GM23338 (cell line): ENCODE results near the gene CRKL. TPM values are rescaled to one million over a fixed set of nuclear protein-coding genes. Genes with fewer than 3 reads are reported as not detected.

Source experiments
- ATAC-seq: fragments of 200-7000 bp; cut with Tn5 transposase; 3 replicates; pipeline ENCODE4 v1.9.1; 2020
- DNase-seq: peaks from one replicate; pipeline ENCODE4 v3.0.0-alpha.2; 2015; ENCODE audit warnings: low spot score
- H2AFZ ChIP-seq: fragments of 200-600 bp; sonication (generic); 2 replicates; pipeline ENCODE4 v1.8.0; 2016; ENCODE audit warnings: antibody characterized with exemption, mild to moderate bottlenecking, moderate library complexity
- H3F3A ChIP-seq: fragments of 200-600 bp; sonication (generic); replicated peaks from 2 replicates; pipeline ENCODE4 v1.8.0; 2017; ENCODE audit warnings: antibody characterized with exemption, mixed run types, low read depth
- H3K27ac ChIP-seq: fragments of 200-600 bp; sonication (generic); 2 replicates; pipeline ENCODE4 v1.6.1; 2016; ENCODE audit warnings: low read depth
- H3K27me3 ChIP-seq: fragments of 200-600 bp; sonication (generic); 2 replicates; pipeline ENCODE4 v1.8.0; 2016; ENCODE audit warnings: mild to moderate bottlenecking, mixed run types, moderate library complexity; ENCODE audit not compliant: insufficient read depth
- H3K36me3 ChIP-seq: fragments of 200-600 bp; sonication (generic); 2 replicates; pipeline ENCODE4 v1.8.0; 2016; ENCODE audit warnings: mild to moderate bottlenecking; ENCODE audit not compliant: insufficient read depth
- H3K4me1 ChIP-seq: fragments of 200-600 bp; sonication (generic); 2 replicates; pipeline ENCODE4 v1.8.0; 2016; ENCODE audit warnings: mild to moderate bottlenecking, moderate library complexity; ENCODE audit not compliant: insufficient read depth
- H3K4me2 ChIP-seq: fragments of 200-600 bp; sonication (generic); 2 replicates; pipeline ENCODE4 v1.7.1; 2017; ENCODE audit warnings: mixed run types
- H3K4me3 ChIP-seq: fragments of 200-600 bp; sonication (generic); 2 replicates; pipeline ENCODE4 v1.6.1; 2016; ENCODE audit warnings: mixed run types
- H3K79me2 ChIP-seq: fragments of 200-600 bp; sonication (generic); replicated peaks from 2 replicates; pipeline ENCODE4 v1.8.0; 2017; ENCODE audit warnings: mild to moderate bottlenecking; ENCODE audit not compliant: insufficient read depth
- H3K9me2 ChIP-seq: fragments of 200-600 bp; sonication (generic); 2 replicates; pipeline ENCODE4 v1.8.0; 2017; ENCODE audit not compliant: insufficient read depth
- H4K20me1 ChIP-seq: fragments of 200-600 bp; sonication (generic); replicated peaks from 2 replicates; pipeline ENCODE4 v1.8.0; 2017; ENCODE audit warnings: mild to moderate bottlenecking; ENCODE audit not compliant: insufficient read depth
- H3K27ac Mint-ChIP-seq: 2 replicates; pipeline ENCODE4 v1.8.0; 2020; ENCODE audit warnings: inconsistent platforms, mild to moderate bottlenecking, moderate library complexity, mixed read lengths
- H3K27me3 Mint-ChIP-seq: 3 replicates; pipeline ENCODE4 v1.8.0; 2022; ENCODE audit warnings: low read depth, mild to moderate bottlenecking, moderate library complexity, mixed read lengths, inconsistent platforms; ENCODE audit not compliant: insufficient read depth, poor library complexity
- H3K36me3 Mint-ChIP-seq: 3 replicates; pipeline ENCODE4 v1.8.0; 2021; ENCODE audit warnings: low read depth, mild to moderate bottlenecking, inconsistent platforms, moderate library complexity, mixed read lengths
- H3K4me1 Mint-ChIP-seq: 3 replicates; pipeline ENCODE4 v1.8.0; 2020; ENCODE audit warnings: mild to moderate bottlenecking, inconsistent platforms, mixed read lengths
- H3K4me3 Mint-ChIP-seq: 3 replicates; pipeline ENCODE4 v1.8.0; 2021; ENCODE audit warnings: moderate library complexity, mild to moderate bottlenecking, inconsistent platforms, mixed read lengths
- H3K9me3 Mint-ChIP-seq: 3 replicates; pipeline ENCODE4 v1.8.0; 2020; ENCODE audit warnings: moderate library complexity, mild to moderate bottlenecking, inconsistent platforms, mixed read lengths
- CREB1 ChIP-seq: fragments of 250-450 bp; sonication (Bioruptor Pico); IDR thresholded peaks from 2 replicates; pipeline ENCODE4 v1.5.0; 2020; ENCODE audit warnings: low read depth, mild to moderate bottlenecking, moderate library complexity
- CTCF ChIP-seq, 2 experiments: fragments of 200-600 bp in 1 of 2; sonication (generic) in 1 of 2; conservative IDR thresholded peaks; 2 replicates each; pipeline versions ENCODE4 v1.5.1 to v1.6.1; 2016 to 2017; ENCODE audit warnings: antibody characterized with exemption in 2 of 2, low read depth in 2 of 2, mild to moderate bottlenecking in 2 of 2, moderate library complexity in 1 of 2
- EZH2 ChIP-seq: fragments of 200-600 bp; sonication (generic); IDR thresholded peaks from one replicate; pipeline ENCODE4 v1.8.0; 2017; ENCODE audit warnings: antibody characterized with exemption, mild to moderate bottlenecking, low read depth; ENCODE audit not compliant: unreplicated experiment
- EZH2phosphoT487 ChIP-seq: fragments of 200-600 bp; sonication (generic); IDR thresholded peaks from one replicate; pipeline ENCODE4 v1.8.1; 2018; ENCODE audit warnings: antibody characterized with exemption; ENCODE audit not compliant: unreplicated experiment
- JUNB ChIP-seq: IDR thresholded peaks from one replicate; pipeline ENCODE4 v1.6.1; 2016; ENCODE audit warnings: antibody characterized with exemption; ENCODE audit not compliant: unreplicated experiment
- NANOG ChIP-seq: IDR thresholded peaks from 2 replicates; pipeline ENCODE4 v1.6.1; 2016; ENCODE audit warnings: antibody characterized with exemption, borderline replicate concordance
- POLR2AphosphoS5 ChIP-seq: IDR thresholded peaks from 2 replicates; pipeline ENCODE4 v1.6.1; 2016; ENCODE audit warnings: antibody characterized with exemption, low read depth
- STAT1 ChIP-seq: IDR thresholded peaks from one replicate; pipeline ENCODE4 v1.6.1; 2016; ENCODE audit warnings: antibody characterized with exemption; ENCODE audit not compliant: unreplicated experiment
- ZNF331 ChIP-seq: fragments of 250-450 bp; sonication (Bioruptor Pico); IDR thresholded peaks from 2 replicates; pipeline ENCODE4 v1.5.0; 2020; ENCODE audit warnings: low read depth, mild to moderate bottlenecking, moderate library complexity
- polyA plus RNA-seq: library from polyadenylated mRNA; unstranded; fragments of >200 nt; fragmentation: Nextera tagmentation; extraction: Ambion mirVana; gene quantifications from 2 replicates; pipeline ENCODE4 v1.2.1, GENCODE V29; 2016
- total RNA-seq: library from RNA; depleted of rRNA; stranded (reverse); fragments of >200 nt; shearing (Covaris generic); gene quantifications from 2 replicates; pipeline ENCODE4 v1.2.3, GENCODE V29; 2014
- TF ChIP-seq, protein P1 (sequence below): fragments of 250-450 bp; sonication (Bioruptor Pico); IDR thresholded peaks from 2 replicates; pipeline ENCODE4 v1.5.0; 2020; ENCODE audit warnings: mild to moderate bottlenecking, moderate library complexity
- TF ChIP-seq, protein P2 (sequence below): IDR thresholded peaks from 2 replicates; pipeline ENCODE4 v1.6.1; 2016; ENCODE audit warnings: antibody characterized with exemption
- TF ChIP-seq, protein P3 (sequence below): IDR thresholded peaks from one replicate; pipeline ENCODE4 v1.6.1; 2018; ENCODE audit warnings: antibody characterized with exemption; ENCODE audit not compliant: unreplicated experiment

CRKL gene
- total and polyA plus RNA-seq, 2 experiments from 2014 or later: 39.5 to 104 TPM

GRCh38 chr22:20996598-20997535 is 79.7 kb downstream of the CRKL start:
- Mint-ChIP-seq H3K27me3 (peaks cover 12% of the 10 kb centered on the region), H3K36me3 (peaks cover 22% of the 10 kb centered on the region; the same call in 1 of the 3 replicates), H3K4me3 (no peak overlapping the region; the same call in 2 of the 3 replicates), H3K9me3 (no peaks in the 10 kb centered on the region), H3K4me1 (peaks cover 2% of the 10 kb centered on the region; the same call in 1 of the 3 replicates), H3K27ac (no peak overlapping the region)
- peaks cover 9% of the 10 kb centered on the region; the same call in 1 of the 2 replicates for H3K4me1 ChIP-seq
- H3K27me3 ChIP-seq: no peaks in the 10 kb centered on the region
- ATAC-seq: no peak
- TF ChIP-seq POLR2AphosphoS5 (no peak), CTCF (conservative IDR thresholded peaks at IDR 0.05; ENCODE audit: low read depth in 2 of 2) (no peak), NANOG (no peak), JUNB (no peak), ZNF331 (CRISPR knock-in tag) (no peak), CREB1 (no peak), EZH2 (no peak), STAT1 (no peak), EZH2phosphoT487 (no peak)
- TF ChIP-seq, protein P1, sequence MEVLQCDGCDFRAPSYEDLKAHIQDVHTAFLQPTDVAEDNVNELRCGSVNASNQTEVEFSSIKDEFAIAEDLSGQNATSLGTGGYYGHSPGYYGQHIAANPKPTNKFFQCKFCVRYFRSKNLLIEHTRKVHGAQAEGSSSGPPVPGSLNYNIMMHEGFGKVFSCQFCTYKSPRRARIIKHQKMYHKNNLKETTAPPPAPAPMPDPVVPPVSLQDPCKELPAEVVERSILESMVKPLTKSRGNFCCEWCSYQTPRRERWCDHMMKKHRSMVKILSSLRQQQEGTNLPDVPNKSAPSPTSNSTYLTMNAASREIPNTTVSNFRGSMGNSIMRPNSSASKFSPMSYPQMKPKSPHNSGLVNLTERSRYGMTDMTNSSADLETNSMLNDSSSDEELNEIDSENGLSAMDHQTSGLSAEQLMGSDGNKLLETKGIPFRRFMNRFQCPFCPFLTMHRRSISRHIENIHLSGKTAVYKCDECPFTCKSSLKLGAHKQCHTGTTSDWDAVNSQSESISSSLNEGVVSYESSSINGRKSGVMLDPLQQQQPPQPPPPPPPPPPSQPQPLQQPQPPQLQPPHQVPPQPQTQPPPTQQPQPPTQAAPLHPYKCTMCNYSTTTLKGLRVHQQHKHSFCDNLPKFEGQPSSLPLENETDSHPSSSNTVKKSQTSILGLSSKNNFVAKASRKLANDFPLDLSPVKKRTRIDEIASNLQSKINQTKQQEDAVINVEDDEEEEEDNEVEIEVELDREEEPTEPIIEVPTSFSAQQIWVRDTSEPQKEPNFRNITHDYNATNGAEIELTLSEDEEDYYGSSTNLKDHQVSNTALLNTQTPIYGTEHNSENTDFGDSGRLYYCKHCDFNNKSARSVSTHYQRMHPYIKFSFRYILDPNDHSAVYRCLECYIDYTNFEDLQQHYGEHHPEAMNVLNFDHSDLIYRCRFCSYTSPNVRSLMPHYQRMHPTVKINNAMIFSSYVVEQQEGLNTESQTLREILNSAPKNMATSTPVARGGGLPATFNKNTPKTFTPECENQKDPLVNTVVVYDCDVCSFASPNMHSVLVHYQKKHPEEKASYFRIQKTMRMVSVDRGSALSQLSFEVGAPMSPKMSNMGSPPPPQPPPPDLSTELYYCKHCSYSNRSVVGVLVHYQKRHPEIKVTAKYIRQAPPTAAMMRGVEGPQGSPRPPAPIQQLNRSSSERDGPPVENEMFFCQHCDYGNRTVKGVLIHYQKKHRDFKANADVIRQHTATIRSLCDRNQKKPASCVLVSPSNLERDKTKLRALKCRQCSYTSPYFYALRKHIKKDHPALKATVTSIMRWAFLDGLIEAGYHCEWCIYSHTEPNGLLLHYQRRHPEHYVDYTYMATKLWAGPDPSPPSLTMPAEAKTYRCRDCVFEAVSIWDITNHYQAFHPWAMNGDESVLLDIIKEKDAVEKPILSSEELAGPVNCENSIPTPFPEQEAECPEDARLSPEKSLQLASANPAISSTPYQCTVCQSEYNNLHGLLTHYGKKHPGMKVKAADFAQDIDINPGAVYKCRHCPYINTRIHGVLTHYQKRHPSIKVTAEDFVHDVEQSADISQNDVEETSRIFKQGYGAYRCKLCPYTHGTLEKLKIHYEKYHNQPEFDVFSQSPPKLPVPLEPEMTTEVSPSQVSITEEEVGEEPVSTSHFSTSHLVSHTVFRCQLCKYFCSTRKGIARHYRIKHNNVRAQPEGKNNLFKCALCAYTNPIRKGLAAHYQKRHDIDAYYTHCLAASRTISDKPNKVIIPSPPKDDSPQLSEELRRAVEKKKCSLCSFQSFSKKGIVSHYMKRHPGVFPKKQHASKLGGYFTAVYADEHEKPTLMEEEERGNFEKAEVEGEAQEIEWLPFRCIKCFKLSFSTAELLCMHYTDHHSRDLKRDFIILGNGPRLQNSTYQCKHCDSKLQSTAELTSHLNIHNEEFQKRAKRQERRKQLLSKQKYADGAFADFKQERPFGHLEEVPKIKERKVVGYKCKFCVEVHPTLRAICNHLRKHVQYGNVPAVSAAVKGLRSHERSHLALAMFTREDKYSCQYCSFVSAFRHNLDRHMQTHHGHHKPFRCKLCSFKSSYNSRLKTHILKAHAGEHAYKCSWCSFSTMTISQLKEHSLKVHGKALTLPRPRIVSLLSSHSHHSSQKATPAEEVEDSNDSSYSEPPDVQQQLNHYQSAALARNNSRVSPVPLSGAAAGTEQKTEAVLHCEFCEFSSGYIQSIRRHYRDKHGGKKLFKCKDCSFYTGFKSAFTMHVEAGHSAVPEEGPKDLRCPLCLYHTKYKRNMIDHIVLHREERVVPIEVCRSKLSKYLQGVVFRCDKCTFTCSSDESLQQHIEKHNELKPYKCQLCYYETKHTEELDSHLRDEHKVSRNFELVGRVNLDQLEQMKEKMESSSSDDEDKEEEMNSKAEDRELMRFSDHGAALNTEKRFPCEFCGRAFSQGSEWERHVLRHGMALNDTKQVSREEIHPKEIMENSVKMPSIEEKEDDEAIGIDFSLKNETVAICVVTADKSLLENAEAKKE (CRISPR knock-in tag): no peak
- TF ChIP-seq, protein P2, sequence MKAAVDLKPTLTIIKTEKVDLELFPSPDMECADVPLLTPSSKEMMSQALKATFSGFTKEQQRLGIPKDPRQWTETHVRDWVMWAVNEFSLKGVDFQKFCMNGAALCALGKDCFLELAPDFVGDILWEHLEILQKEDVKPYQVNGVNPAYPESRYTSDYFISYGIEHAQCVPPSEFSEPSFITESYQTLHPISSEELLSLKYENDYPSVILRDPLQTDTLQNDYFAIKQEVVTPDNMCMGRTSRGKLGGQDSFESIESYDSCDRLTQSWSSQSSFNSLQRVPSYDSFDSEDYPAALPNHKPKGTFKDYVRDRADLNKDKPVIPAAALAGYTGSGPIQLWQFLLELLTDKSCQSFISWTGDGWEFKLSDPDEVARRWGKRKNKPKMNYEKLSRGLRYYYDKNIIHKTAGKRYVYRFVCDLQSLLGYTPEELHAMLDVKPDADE: no peak
- TF ChIP-seq, protein P3, sequence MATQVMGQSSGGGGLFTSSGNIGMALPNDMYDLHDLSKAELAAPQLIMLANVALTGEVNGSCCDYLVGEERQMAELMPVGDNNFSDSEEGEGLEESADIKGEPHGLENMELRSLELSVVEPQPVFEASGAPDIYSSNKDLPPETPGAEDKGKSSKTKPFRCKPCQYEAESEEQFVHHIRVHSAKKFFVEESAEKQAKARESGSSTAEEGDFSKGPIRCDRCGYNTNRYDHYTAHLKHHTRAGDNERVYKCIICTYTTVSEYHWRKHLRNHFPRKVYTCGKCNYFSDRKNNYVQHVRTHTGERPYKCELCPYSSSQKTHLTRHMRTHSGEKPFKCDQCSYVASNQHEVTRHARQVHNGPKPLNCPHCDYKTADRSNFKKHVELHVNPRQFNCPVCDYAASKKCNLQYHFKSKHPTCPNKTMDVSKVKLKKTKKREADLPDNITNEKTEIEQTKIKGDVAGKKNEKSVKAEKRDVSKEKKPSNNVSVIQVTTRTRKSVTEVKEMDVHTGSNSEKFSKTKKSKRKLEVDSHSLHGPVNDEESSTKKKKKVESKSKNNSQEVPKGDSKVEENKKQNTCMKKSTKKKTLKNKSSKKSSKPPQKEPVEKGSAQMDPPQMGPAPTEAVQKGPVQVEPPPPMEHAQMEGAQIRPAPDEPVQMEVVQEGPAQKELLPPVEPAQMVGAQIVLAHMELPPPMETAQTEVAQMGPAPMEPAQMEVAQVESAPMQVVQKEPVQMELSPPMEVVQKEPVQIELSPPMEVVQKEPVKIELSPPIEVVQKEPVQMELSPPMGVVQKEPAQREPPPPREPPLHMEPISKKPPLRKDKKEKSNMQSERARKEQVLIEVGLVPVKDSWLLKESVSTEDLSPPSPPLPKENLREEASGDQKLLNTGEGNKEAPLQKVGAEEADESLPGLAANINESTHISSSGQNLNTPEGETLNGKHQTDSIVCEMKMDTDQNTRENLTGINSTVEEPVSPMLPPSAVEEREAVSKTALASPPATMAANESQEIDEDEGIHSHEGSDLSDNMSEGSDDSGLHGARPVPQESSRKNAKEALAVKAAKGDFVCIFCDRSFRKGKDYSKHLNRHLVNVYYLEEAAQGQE: no peak
- H3F3A ChIP-seq: 0 out of 2 replicates have a peak, but pooled peaks cover 7% of the 10 kb centered on the region
- H3K4me3 ChIP-seq: no peak overlapping the region
- no peaks in the 10 kb centered on the region for H3K9me2 ChIP-seq
- no peaks in the 10 kb centered on the region for H3K36me3 ChIP-seq
- H3K4me2 ChIP-seq: no peak overlapping the region
- H3K27ac ChIP-seq: no peak overlapping the region
- DNase-seq: no peak
- H4K20me1 ChIP-seq: no peaks in the 10 kb centered on the region
- H2AFZ ChIP-seq: no peak overlapping the region
- no peaks in the 10 kb centered on the region for H3K79me2 ChIP-seq
